ENCODE data around the gene LDLRAP1.
"Not testable (repeated sequence)": the region's sequence is repeated elsewhere in the genome, so short reads cannot be mapped to it uniquely, and the experiment has no call there.

Gene LDLRAP1

DNA sequence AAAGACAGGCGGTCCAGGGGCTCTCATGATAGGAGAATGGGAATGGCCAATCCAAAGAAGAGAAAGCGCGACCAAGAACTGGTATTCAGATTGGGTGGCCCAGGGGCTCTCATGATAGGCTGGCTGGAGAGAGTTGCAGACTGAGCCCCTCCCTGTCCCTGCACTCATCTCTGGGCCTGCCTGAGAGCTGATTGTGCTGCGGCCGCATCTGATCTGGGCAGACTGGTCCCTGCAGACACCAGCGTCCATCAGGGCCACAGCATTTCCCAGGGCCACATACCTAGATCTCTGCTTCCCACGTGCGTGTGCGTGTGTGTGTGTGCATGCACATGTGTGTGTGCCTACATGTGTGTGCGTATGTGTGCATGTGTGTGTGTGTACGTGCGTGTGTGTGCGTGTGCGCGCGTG lies 42.8 kb downstream of the LDLRAP1 start:
- TF ChIP-seq EZH2phosphoT487 (IDR thresholded peaks at IDR 0.05; ENCODE audit: borderline replicate concordance): no peak
- TF ChIP-seq, protein P1, sequence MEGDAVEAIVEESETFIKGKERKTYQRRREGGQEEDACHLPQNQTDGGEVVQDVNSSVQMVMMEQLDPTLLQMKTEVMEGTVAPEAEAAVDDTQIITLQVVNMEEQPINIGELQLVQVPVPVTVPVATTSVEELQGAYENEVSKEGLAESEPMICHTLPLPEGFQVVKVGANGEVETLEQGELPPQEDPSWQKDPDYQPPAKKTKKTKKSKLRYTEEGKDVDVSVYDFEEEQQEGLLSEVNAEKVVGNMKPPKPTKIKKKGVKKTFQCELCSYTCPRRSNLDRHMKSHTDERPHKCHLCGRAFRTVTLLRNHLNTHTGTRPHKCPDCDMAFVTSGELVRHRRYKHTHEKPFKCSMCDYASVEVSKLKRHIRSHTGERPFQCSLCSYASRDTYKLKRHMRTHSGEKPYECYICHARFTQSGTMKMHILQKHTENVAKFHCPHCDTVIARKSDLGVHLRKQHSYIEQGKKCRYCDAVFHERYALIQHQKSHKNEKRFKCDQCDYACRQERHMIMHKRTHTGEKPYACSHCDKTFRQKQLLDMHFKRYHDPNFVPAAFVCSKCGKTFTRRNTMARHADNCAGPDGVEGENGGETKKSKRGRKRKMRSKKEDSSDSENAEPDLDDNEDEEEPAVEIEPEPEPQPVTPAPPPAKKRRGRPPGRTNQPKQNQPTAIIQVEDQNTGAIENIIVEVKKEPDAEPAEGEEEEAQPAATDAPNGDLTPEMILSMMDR (conservative IDR thresholded peaks at IDR 0.05; ENCODE audit: low read length): no peak
- H3K9me2 ChIP-seq (replicated peaks; ENCODE audit: low read depth, low read length): no peaks in the 10 kb centered on the region
- no peaks in the 10 kb centered on the region for H3K4me1 ChIP-seq (ENCODE audit: insufficient read depth, low read length, poor library complexity, severe bottlenecking)
- no peak overlapping the region for H3K4me3 ChIP-seq (ENCODE audit: low read length, poor library complexity, severe bottlenecking)
- H3K36me3 ChIP-seq (ENCODE audit: insufficient read depth, low read length): no peaks in the 10 kb centered on the region
- no peak overlapping the region for H3K4me2 ChIP-seq (ENCODE audit: low read depth, low read length, poor library complexity, severe bottlenecking)
- H3K27me3 ChIP-seq (ENCODE audit: insufficient read depth, low read length, poor library complexity, severe bottlenecking): no peaks in the 10 kb centered on the region
- H3K9me3 ChIP-seq (ENCODE audit: insufficient read depth, low read depth, low read length): no peaks in the 10 kb centered on the region
- no peaks in the 10 kb centered on the region for H4K20me1 ChIP-seq (ENCODE audit: insufficient read depth, low read length, poor library complexity, severe bottlenecking)
- H3K79me2 ChIP-seq (ENCODE audit: insufficient read depth, low read length): no peaks in the 10 kb centered on the region
- no peak overlapping the region for H3K9ac ChIP-seq (ENCODE audit: low read depth, low read length, poor library complexity, severe bottlenecking)
- H2AFZ ChIP-seq (ENCODE audit: low read length): no peak overlapping the region
- no peaks in the 10 kb centered on the region for H3F3A ChIP-seq (ENCODE audit: low read depth)

DNA sequence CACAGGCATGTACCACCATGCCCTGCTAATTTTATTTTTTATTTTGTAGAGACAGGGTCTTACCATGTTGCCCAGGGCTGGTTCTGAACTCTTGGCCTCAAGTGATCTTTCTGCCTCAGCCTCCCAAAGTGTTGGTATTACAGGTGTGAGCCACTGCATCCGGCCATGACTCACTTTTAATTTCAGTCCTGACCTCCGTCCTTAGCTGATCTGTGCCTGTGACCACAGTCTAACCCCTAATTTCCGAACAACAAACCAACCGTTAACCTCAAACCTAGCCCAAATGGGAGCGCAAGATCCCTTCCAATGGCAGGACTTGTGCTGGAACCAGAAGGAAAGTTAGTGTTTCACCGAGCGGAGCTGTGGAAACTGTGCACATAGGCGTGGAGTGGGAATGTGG lies 43.9 kb downstream of the LDLRAP1 start:
- H3K4me3 ChIP-seq (ENCODE audit: low read length, poor library complexity, severe bottlenecking): no peak overlapping the region

DNA sequence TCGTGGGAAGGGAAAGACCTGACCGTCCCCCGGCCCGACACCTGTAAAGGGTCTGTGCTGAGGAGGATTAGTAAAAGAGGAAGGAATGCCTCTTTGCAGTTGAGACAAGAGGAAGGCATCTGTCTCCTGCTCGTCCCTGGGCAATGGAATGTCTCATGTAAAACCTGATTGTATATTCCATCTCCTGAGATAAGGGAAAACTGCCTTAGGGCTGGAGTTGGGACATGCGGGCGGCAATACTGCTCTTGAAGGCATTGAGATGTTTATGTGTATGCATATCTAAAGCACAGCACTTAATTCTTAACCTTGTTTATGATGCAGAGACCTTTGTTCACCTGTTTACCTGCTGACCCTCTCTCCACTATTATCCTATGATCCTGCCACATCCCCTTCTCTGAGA lies 44.8 kb downstream of the LDLRAP1 start:
- not testable (repeated sequence) for H4K20me1 ChIP-seq (ENCODE audit: insufficient read depth, low read length, poor library complexity, severe bottlenecking); H3K9me2 ChIP-seq (replicated peaks; ENCODE audit: low read depth, low read length); H3K79me2 ChIP-seq (ENCODE audit: insufficient read depth, low read length); H3K4me1 ChIP-seq (ENCODE audit: insufficient read depth, low read length, poor library complexity, severe bottlenecking); H3K9ac ChIP-seq (ENCODE audit: low read depth, low read length, poor library complexity, severe bottlenecking); H3K27me3 ChIP-seq (ENCODE audit: insufficient read depth, low read length, poor library complexity, severe bottlenecking); H3K36me3 ChIP-seq (ENCODE audit: insufficient read depth, low read length); H3F3A ChIP-seq (ENCODE audit: low read depth); H3K4me3 ChIP-seq (ENCODE audit: low read length, poor library complexity, severe bottlenecking); H3K9me3 ChIP-seq (ENCODE audit: insufficient read depth, low read depth, low read length); H3K4me2 ChIP-seq (ENCODE audit: low read depth, low read length, poor library complexity, severe bottlenecking); H2AFZ ChIP-seq (ENCODE audit: low read length)

More for the DNA sequence above, 43.9 kb downstream of the LDLRAP1 start:
- no peaks in the 10 kb centered on the region for H3K9me3 ChIP-seq (ENCODE audit: insufficient read depth, low read depth, low read length)
- TF ChIP-seq EZH2phosphoT487 (IDR thresholded peaks at IDR 0.05; ENCODE audit: borderline replicate concordance): no peak
- TF ChIP-seq, protein P1 (conservative IDR thresholded peaks at IDR 0.05; ENCODE audit: low read length): no peak
- no peaks in the 10 kb centered on the region for H3K36me3 ChIP-seq (ENCODE audit: insufficient read depth, low read length)
- H3K4me1 ChIP-seq (ENCODE audit: insufficient read depth, low read length, poor library complexity, severe bottlenecking): no peaks in the 10 kb centered on the region
- H3K9me2 ChIP-seq (replicated peaks; ENCODE audit: low read depth, low read length): no peaks in the 10 kb centered on the region
- H3F3A ChIP-seq (ENCODE audit: low read depth): no peaks in the 10 kb centered on the region
- no peaks in the 10 kb centered on the region for H3K79me2 ChIP-seq (ENCODE audit: insufficient read depth, low read length)
- H4K20me1 ChIP-seq (ENCODE audit: insufficient read depth, low read length, poor library complexity, severe bottlenecking): no peaks in the 10 kb centered on the region
- H3K4me2 ChIP-seq (ENCODE audit: low read depth, low read length, poor library complexity, severe bottlenecking): no peak overlapping the region
- no peak overlapping the region for H2AFZ ChIP-seq (ENCODE audit: low read length)
- no peaks in the 10 kb centered on the region for H3K27me3 ChIP-seq (ENCODE audit: insufficient read depth, low read length, poor library complexity, severe bottlenecking)
- H3K9ac ChIP-seq (ENCODE audit: low read depth, low read length, poor library complexity, severe bottlenecking): no peak overlapping the region

DNA sequence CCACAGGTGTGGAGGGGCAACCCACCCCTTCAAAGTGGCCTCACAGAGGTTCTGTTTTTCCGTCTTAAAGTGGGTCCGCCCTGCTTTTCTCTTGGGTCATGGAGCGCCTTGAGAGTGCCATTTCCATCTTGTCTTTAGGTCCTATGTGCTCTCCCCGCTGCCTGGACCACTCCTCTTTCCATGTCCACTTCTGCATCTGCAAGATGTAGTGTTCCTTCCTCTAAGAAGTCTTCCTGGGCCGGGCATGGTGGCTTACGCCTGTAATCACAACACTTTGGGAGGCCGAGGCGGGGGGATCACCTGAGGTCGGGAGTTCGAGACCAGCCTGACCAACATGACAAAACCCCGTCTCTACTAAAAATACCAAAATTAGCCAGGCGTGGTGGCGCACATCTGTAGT lies 45.4 kb downstream of the LDLRAP1 start:
- H3K9ac ChIP-seq (ENCODE audit: low read depth, low read length, poor library complexity, severe bottlenecking); H3K4me3 ChIP-seq (ENCODE audit: low read length, poor library complexity, severe bottlenecking); H4K20me1 ChIP-seq (ENCODE audit: insufficient read depth, low read length, poor library complexity, severe bottlenecking); H3K9me3 ChIP-seq (ENCODE audit: insufficient read depth, low read depth, low read length); H3F3A ChIP-seq (ENCODE audit: low read depth); H3K27me3 ChIP-seq (ENCODE audit: insufficient read depth, low read length, poor library complexity, severe bottlenecking); H3K9me2 ChIP-seq (replicated peaks; ENCODE audit: low read depth, low read length); H3K36me3 ChIP-seq (ENCODE audit: insufficient read depth, low read length); H3K4me2 ChIP-seq (ENCODE audit: low read depth, low read length, poor library complexity, severe bottlenecking); H2AFZ ChIP-seq (ENCODE audit: low read length); H3K79me2 ChIP-seq (ENCODE audit: insufficient read depth, low read length); H3K4me1 ChIP-seq (ENCODE audit: insufficient read depth, low read length, poor library complexity, severe bottlenecking): not testable (repeated sequence)
